ENCODE data around the gene RPE. TPM values are rescaled to one million over a fixed set of nuclear protein-coding genes. Genes with fewer than 3 reads are reported as not detected.
A peak's percentile ranks its signal among the peaks of the same experiment; 100 is the strongest.

The RPE gene
- total RNA-seq = 10 to 100 TPM; 48.2 to 49.9 TPM

DNA sequence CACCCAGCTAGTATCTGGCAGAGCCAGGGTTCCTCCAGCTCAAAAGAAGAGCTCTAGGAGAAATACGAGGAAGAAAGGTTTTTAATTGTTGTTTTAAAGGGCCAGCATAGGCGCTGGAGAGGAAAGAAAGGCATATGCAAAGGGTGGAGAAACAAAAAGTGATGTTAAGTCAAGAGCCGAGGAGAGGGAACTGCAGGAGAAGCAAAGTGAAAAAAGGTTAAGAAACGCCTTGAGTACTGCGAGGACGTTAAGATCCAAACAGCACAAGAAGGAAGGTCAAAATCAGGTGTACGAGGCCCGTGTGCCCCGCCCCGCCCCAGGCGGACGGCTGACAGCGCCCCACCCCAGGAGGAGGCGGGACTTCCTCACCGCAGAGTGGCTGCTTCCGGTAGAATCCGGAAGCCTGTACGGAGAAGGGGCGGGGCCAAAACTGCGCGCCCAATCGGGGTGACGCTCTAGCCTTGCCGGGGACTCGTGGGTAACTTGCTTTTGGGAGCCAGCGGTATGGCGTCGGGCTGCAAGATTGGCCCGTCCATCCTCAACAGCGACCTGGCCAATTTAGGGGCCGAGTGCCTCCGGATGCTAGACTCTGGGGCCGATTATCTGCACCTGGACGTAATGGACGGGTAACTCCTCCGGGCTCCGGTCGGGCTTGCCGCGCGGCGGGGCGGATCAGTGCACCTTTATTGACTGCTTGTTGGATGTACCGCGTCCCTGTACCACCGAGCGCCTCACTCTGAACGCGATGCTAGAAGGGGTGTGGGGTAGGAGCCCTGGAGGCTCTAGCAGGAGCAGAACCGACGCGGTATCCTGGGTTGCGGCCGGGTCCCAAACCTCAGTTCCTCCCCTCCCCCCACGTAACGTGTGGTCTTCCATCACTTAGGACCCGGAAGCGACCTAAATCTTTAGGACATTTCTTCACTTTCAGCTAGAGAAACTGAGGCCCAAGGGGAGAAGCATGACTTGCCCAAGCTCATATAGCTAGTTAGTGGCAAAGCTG lies at the start of gene RPE:
TSS of gene RPE (plus strand) at position 481 of the 1,000 bp plus-strand sequence. CDS start at position 505, 24 bp downstream.
- no peaks in the 10 kb centered on the region for H3K27me3 Mint-ChIP-seq (ENCODE audit: low read depth)
- peak within 1 kb of the TSS; percentile 93 for H3K4me3 Mint-ChIP-seq
- CTCF ChIA-PET = interaction anchor here (0.8 to 1.7 kb wide), 2 partner anchors 10 to 41 kb away, joined by 3 to 4 read pairs; no protein-coding TSS in a partner anchor
- DNase-seq (peak; percentile 98), ATAC-seq (peak; percentile 97)
- H3K4me1 Mint-ChIP-seq (ENCODE audit: low read depth) = peaks cover 51% of the 10 kb centered on the region
- H3K36me3 Mint-ChIP-seq (ENCODE audit: low read depth) = peaks cover 34% of the 10 kb centered on the region
- POLR2A ChIA-PET = interaction anchor here (1.0 kb wide), 1 partner anchor 10 kb away, joined by 4 read pairs; no protein-coding TSS in a partner anchor
- peak within 1 kb of the TSS; percentile 89 for H3K27ac Mint-ChIP-seq
- H3K9me3 Mint-ChIP-seq (ENCODE audit: insufficient read depth) = no peaks in the 10 kb centered on the region

DNA sequence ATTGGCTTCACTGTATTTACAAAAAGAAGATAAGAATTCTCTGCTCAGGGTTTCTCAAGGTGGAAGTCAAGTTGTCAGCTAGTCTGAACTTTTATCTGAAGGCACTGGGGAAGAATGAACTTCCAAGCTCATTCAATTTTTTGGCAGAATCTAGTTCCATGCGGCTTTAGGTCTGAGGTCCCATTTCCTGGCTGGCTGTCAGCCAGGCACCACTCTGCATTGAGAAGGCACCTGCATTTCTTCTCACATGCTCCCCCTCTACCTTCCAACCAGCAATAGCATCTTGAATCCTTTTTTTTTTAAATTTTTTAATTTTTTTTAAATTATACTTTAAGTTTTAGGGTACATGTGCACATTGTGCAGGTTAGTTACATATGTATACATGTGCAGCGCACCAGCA lies 46.2 kb upstream of the RPE start:
- H3K9me3 Mint-ChIP-seq (ENCODE audit: insufficient read depth) = no peaks in the 10 kb centered on the region
- no peak overlapping the region for H3K4me3 Mint-ChIP-seq
- no peak for ATAC-seq
- no peaks in the 10 kb centered on the region for H3K36me3 Mint-ChIP-seq (ENCODE audit: low read depth)
- CTCF ChIA-PET = interaction anchor here (0.8 kb wide), 1 partner anchor 13 kb away, joined by 3 read pairs; no protein-coding TSS in a partner anchor
- POLR2A ChIA-PET = no interaction called here
- no peaks in the 10 kb centered on the region for H3K4me1 Mint-ChIP-seq (ENCODE audit: low read depth)
- H3K27ac Mint-ChIP-seq = no peak overlapping the region
- no peak for DNase-seq
- peaks cover 7% of the 10 kb centered on the region for H3K27me3 Mint-ChIP-seq (ENCODE audit: low read depth)

DNA sequence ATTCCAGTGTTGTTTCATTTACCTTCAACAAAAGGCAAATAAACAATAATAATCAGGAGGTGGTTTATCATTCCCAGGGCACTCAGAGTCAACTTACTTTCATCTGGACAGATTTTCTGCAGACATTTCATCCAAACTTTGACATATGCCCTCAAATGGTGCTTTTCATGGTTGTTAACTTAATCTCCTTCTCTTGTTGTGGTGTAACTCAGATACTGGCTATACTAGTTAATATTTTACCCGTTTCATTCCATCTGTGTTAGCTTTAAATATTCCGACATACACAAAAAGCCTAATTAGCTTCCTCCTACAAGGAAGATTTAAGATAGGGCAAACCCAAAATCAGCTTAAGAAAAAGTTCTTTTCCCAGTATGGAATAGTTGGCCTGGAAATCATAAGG lies 44.4 kb upstream of the RPE start:
- peaks cover 3% of the 10 kb centered on the region for H3K27me3 Mint-ChIP-seq (ENCODE audit: low read depth)
- H3K9me3 Mint-ChIP-seq (ENCODE audit: insufficient read depth) = no peaks in the 10 kb centered on the region
- H3K4me3 Mint-ChIP-seq = no peak overlapping the region
- POLR2A ChIA-PET = no interaction called here
- DNase-seq (no peak), ATAC-seq (no peak)
- H3K36me3 Mint-ChIP-seq (ENCODE audit: low read depth) = no peaks in the 10 kb centered on the region
- CTCF ChIA-PET = interaction anchor here (1.5 kb wide), 1 partner anchor 9 kb away, joined by 3 read pairs; no protein-coding TSS in a partner anchor
- no peaks in the 10 kb centered on the region for H3K4me1 Mint-ChIP-seq (ENCODE audit: low read depth)
- H3K27ac Mint-ChIP-seq = no peak overlapping the region

DNA sequence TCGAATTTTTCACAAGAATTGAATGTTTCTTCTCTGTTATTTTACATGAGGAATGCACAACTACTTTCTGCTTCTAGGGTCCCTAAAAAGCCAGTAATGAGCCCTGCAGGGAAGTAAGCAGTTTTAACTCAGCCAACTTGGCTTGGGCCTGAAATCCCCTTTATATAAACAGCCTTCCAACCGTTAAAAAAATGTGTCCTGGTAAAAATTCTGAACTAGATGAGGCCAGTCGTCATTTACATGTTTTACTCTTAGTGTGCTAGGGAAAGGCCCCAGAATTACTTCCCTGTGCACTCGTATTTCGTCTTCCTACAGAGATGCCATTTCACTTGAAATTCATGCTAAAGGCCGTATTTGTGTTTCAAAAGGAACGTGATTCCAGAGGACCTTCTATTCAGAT lies 42.4 kb upstream of the RPE start:
- no peaks in the 10 kb centered on the region for H3K36me3 Mint-ChIP-seq (ENCODE audit: low read depth)
- no peaks in the 10 kb centered on the region for H3K9me3 Mint-ChIP-seq (ENCODE audit: insufficient read depth)
- ATAC-seq (no peak), DNase-seq (no peak)
- no peak overlapping the region for H3K4me3 Mint-ChIP-seq
- peaks cover 3% of the 10 kb centered on the region for H3K27me3 Mint-ChIP-seq (ENCODE audit: low read depth)
- no peaks in the 10 kb centered on the region for H3K4me1 Mint-ChIP-seq (ENCODE audit: low read depth)
- CTCF ChIA-PET = no interaction called here
- no peak overlapping the region for H3K27ac Mint-ChIP-seq
- POLR2A ChIA-PET = interaction anchor here (0.7 kb wide), 1 partner anchor 46 kb away, joined by 3 read pairs; no protein-coding TSS in a partner anchor

DNA sequence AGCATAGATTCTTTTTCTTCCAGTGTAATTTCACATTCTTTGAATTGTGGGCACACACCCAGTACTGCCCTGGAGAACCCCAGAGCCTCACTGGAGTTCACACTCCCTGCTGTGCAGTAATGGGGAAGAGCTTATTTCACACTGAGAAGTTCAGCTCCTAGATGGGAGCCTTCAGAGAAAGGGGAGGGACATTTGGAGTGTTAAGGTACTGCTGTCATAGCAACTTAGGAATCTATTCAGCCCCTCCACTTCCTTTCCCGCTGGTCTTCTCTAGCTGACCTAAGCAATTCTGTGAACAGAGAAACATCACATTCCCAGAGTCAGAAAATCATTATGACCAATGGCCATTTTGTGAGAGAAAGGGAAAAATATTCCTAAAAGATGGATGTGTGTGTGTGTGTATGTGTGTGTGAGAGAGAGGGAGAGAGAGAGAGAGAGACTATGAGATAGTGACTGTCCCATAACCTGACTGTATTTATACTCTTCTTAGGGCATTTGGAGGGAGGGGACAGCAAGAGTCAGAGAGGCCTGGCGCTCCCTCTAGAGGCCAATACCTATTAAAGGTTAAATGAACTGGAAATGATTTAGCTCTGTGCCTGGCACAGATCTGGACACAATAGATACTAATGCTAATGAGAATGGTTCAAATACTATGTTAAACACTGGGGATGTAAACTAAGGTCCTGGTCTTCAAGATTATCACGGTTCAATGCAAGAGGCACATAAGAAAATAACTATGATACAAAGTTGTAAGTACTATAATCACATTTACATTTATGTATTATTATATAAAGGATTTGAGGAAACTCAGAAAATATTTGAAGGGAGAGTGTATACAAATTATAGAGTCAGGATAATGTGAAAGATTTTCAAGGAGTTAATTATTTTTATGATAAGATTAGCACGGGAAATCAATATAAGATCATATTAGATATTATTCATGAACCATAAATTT lies 41.5 kb upstream of the RPE start:
- DNase-seq (peak; percentile 53), ATAC-seq (peak; percentile 57)
- CTCF ChIA-PET = interaction anchor here (0.6 to 1.7 kb wide), 11 partner anchors 8 to 1566 kb away, joined by 3 to 5 read pairs (median 3); no protein-coding TSS in a partner anchor
- H3K4me3 Mint-ChIP-seq = no peak overlapping the region
- no peaks in the 10 kb centered on the region for H3K36me3 Mint-ChIP-seq (ENCODE audit: low read depth)
- POLR2A ChIA-PET = interaction anchor here (0.6 to 0.7 kb wide), 3 partner anchors 45 to 244 kb away, joined by 3 to 4 read pairs (median 3); no protein-coding TSS in a partner anchor
- H3K27ac Mint-ChIP-seq = no peak overlapping the region
- H3K9me3 Mint-ChIP-seq (ENCODE audit: insufficient read depth) = no peaks in the 10 kb centered on the region
- peaks cover 3% of the 10 kb centered on the region for H3K27me3 Mint-ChIP-seq (ENCODE audit: low read depth)
- no peaks in the 10 kb centered on the region for H3K4me1 Mint-ChIP-seq (ENCODE audit: low read depth)

DNA sequence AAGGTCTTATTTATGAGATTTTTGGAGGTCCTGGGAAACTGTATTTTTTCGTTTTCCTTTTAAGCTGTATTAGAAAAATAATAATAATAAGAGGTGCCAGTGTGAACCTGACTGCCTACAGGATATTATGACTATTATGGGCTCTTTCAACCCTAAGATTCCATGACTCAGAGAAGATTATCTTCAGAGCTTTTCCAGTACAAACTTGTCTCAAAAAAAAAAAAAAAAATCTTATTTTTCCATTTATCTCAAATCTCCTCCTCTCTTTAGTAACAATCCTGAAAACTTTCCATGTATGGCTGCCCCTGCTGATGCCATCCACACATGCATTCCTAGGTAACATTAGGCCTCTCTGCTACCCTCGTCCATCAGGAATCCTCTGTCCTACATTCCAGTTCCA lies 36.7 kb upstream of the RPE start:
- POLR2A ChIA-PET = no interaction called here
- Mint-ChIP-seq H3K27me3 (ENCODE audit: low read depth) (no peaks in the 10 kb centered on the region), H3K4me1 (ENCODE audit: low read depth) (no peaks in the 10 kb centered on the region), H3K9me3 (ENCODE audit: insufficient read depth) (no peaks in the 10 kb centered on the region), H3K27ac (no peak overlapping the region), H3K36me3 (ENCODE audit: low read depth) (no peaks in the 10 kb centered on the region), H3K4me3 (no peak overlapping the region)
- CTCF ChIA-PET = interaction anchor here (1.1 kb wide), 1 partner anchor 11 kb away, joined by 3 read pairs; no protein-coding TSS in a partner anchor
- no peak for DNase-seq
- no peak for ATAC-seq

DNA sequence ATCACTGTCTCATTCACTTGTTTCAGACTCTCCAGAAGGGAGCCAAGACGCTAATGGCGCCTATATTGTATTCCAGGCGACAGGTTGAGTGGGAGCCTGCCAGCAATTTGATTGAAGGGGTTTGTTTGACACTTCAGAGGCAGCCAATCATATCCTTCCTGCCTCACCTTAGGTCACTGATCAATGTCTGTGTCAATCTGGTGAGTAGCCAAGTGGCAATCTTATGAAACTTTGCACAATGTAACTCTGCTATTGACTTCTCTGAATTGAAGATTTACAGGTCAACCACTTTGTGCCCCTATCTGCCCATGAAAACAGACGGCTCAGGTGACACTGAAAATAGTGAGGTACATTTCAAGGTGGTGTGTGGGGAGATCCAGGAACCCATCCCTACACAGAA lies 32.7 kb upstream of the RPE start:
- ChIA-PET CTCF (interaction anchor here (1.0 kb wide), 1 partner anchor 8 kb away, joined by 4 read pairs; no protein-coding TSS in a partner anchor), POLR2A (no interaction called here)
- H3K9me3 Mint-ChIP-seq (ENCODE audit: insufficient read depth) = no peaks in the 10 kb centered on the region
- no peaks in the 10 kb centered on the region for H3K4me1 Mint-ChIP-seq (ENCODE audit: low read depth)
- ATAC-seq (no peak), DNase-seq (no peak)
- peaks cover 9% of the 10 kb centered on the region for H3K27me3 Mint-ChIP-seq (ENCODE audit: low read depth)
- no peaks in the 10 kb centered on the region for H3K36me3 Mint-ChIP-seq (ENCODE audit: low read depth)
- no peak overlapping the region for H3K4me3 Mint-ChIP-seq
- no peak overlapping the region for H3K27ac Mint-ChIP-seq

DNA sequence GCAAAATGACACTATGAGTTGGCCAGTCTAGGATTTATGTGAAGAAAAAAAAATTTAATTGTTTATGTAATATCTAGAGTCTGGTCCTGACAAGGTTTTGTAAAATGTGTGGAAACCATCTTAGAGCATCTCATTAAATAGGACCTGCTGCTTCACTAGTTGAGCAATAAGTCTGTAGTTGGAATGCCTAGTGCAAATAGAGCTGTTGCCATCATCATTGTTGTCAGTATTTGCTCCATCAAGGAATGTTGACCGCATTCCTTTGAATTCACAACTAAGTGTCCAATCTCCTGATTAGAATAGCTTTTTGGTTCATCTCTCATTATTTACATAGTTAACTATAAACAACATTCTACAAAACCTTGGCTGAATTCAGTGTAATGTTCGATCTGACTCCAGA lies 32.2 kb upstream of the RPE start:
- ChIA-PET CTCF (no interaction called here), POLR2A (no interaction called here)
- no peaks in the 10 kb centered on the region for H3K9me3 Mint-ChIP-seq (ENCODE audit: insufficient read depth)
- no peak overlapping the region for H3K4me3 Mint-ChIP-seq
- no peak overlapping the region for H3K27ac Mint-ChIP-seq
- DNase-seq (no peak), ATAC-seq (no peak)
- no peaks in the 10 kb centered on the region for H3K4me1 Mint-ChIP-seq (ENCODE audit: low read depth)
- no peaks in the 10 kb centered on the region for H3K36me3 Mint-ChIP-seq (ENCODE audit: low read depth)
- peaks cover 9% of the 10 kb centered on the region for H3K27me3 Mint-ChIP-seq (ENCODE audit: low read depth)

DNA sequence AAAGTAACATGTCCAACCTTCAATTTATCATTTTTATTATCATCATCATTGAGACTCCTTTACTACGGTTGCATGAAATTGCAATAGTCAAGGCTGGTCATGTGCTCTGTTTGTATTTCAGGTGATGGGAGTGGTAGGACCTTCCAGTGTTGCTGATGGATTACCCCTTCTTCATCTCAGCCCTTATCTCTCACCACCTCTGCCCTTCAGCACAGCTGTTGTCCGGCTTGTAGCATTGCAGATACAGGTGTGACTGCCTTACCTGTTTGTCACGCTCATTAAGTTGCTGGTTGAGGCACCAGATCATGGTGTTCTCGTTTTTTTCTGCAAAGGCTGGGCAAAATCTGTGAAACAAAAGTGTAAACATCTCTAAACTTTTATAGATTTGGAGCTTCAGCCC lies 31.7 kb upstream of the RPE start:
- Mint-ChIP-seq H3K27ac (no peak overlapping the region), H3K9me3 (ENCODE audit: insufficient read depth) (no peaks in the 10 kb centered on the region), H3K36me3 (ENCODE audit: low read depth) (no peaks in the 10 kb centered on the region), H3K4me1 (ENCODE audit: low read depth) (no peaks in the 10 kb centered on the region), H3K4me3 (no peak overlapping the region), H3K27me3 (ENCODE audit: low read depth) (peaks cover 9% of the 10 kb centered on the region)
- CTCF ChIA-PET = no interaction called here
- ATAC-seq (no peak), DNase-seq (no peak)
- POLR2A ChIA-PET = no interaction called here

DNA sequence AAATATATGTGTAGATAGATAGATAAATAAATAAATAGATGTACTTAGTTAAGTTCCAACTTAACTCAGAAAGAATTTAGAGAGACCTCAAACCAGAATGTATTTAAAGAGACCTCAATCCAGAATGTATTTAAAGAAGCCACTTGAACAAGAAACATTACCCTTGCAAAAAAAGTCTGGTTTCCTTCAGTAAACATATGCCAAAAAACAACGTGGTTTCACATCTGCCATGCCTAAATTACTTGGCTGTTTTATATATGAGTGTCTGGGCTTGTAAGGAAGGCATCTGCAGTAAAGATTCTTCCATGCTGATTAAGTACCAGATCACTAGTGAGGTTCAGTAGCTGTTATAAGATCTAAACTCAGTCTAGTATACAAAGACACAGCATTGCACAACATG lies 29.1 kb upstream of the RPE start:
- no peaks in the 10 kb centered on the region for H3K4me1 Mint-ChIP-seq (ENCODE audit: low read depth)
- POLR2A ChIA-PET = no interaction called here
- CTCF ChIA-PET = interaction anchor here (1.0 kb wide), 1 partner anchor 12 kb away, joined by 3 read pairs; no protein-coding TSS in a partner anchor

DNA sequence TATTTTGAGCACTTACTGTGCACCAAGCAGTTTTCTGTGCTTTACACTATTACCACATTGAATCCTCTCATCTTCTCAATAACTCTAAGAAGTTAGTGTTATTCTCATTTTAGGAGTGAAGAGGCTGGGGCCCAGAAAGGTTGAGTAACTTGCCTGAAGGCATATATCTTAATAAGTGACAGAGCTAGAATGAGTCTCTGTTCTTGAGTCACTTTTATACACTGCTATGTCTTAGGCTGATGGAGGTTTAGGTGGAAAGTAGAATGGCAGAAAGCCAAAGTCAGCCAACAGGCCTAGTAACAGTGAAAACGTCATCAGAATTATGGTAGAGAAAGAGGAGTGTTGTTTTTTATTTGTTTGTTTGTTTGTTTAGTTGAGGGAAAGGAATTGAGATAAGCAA lies 27.9 kb upstream of the RPE start:
- DNase-seq (no peak), ATAC-seq (no peak)
- H3K9me3 Mint-ChIP-seq (ENCODE audit: insufficient read depth) = no peaks in the 10 kb centered on the region
- POLR2A ChIA-PET = no interaction called here
- CTCF ChIA-PET = interaction anchor here (1.1 to 1.3 kb wide), 2 partner anchors 221 to 224 kb away, joined by 3 read pairs; no protein-coding TSS in a partner anchor
- no peaks in the 10 kb centered on the region for H3K36me3 Mint-ChIP-seq (ENCODE audit: low read depth)
- H3K4me3 Mint-ChIP-seq = no peak overlapping the region
- no peak overlapping the region for H3K27ac Mint-ChIP-seq
- H3K4me1 Mint-ChIP-seq (ENCODE audit: low read depth) = no peaks in the 10 kb centered on the region
- H3K27me3 Mint-ChIP-seq (ENCODE audit: low read depth) = peaks cover 9% of the 10 kb centered on the region

More for the DNA sequence above, 29.1 kb upstream of the RPE start:
- ATAC-seq = no peak
- Mint-ChIP-seq H3K27me3 (ENCODE audit: low read depth) (peaks cover 9% of the 10 kb centered on the region), H3K27ac (no peak overlapping the region), H3K9me3 (ENCODE audit: insufficient read depth) (no peaks in the 10 kb centered on the region), H3K4me3 (no peak overlapping the region), H3K36me3 (ENCODE audit: low read depth) (no peaks in the 10 kb centered on the region)
- DNase-seq = no peak

All from activated CD8-positive, alpha-beta T cell treated with anti-CD3 and anti-CD28 coated beads, Interleukin-2, amount 10 ng/mL, durations not matched to agents 7 days and 5 days (primary cell).